Fibroblast of skin of right quadriceps (primary cell): Measurements from ENCODE around the gene MIF.
"Not testable (repeated sequence)": the region's sequence is repeated elsewhere in the genome, so short reads cannot be mapped to it uniquely, and the experiment has no call there.

Experiments
- DNase-seq: peaks from one replicate; pipeline ENCODE4 v3.0.0-alpha.2; 2013

MIF gene

GRCh38 chr22:23893945-23894709 lies at the start of gene MIF:
Gene MIF, plus strand, starts transcription at chr22:23894383. Its CDS starts 92 bp downstream, at chr22:23894475.
- DNase-seq = peak; percentile 94

- DNase-seq = no peak
These were observed 49.4 kb upstream of the MIF start for GRCh38 chr22:23844739-23845202.

GRCh38 chr22:23845265-23846080 lies 48.7 kb upstream of the MIF start:
- DNase-seq = no peak

GRCh38 chr22:23846081-23846469 lies 48.1 kb upstream of the MIF start:
- DNase-seq = no peak

GRCh38 chr22:23847310-23847920 lies 46.8 kb upstream of the MIF start:
- no peak for DNase-seq

GRCh38 chr22:23847991-23848864 lies 46.0 kb upstream of the MIF start:
- DNase-seq = no peak

GRCh38 chr22:23849009-23850006 lies 44.9 kb upstream of the MIF start:
- peak; percentile 68 for DNase-seq

- no peak for DNase-seq
These were observed 44.0 kb upstream of the MIF start for GRCh38 chr22:23850136-23850611.

- DNase-seq = peak; percentile 32
These were observed 37.2 kb upstream of the MIF start for GRCh38 chr22:23856721-23857605.

GRCh38 chr22:23857606-23858483 lies 36.3 kb upstream of the MIF start, which contains the start of gene SLC2A11:
Gene SLC2A11, plus strand, starts transcription at chr22:23857875. Its CDS starts 125 bp downstream, at chr22:23858000.
- DNase-seq = peak; percentile 97

GRCh38 chr22:23858484-23858815 lies 35.7 kb upstream of the MIF start:
- no peak for DNase-seq

GRCh38 chr22:23859201-23859600 lies 35.0 kb upstream of the MIF start:
- DNase-seq = no peak

- DNase-seq = not testable (repeated sequence)
These were observed 34.0 kb upstream of the MIF start for GRCh38 chr22:23860187-23860586.

- peak; percentile 39 for DNase-seq
These were observed 32.1 kb upstream of the MIF start for GRCh38 chr22:23862103-23862502.

- DNase-seq = not testable (repeated sequence)
These were observed 29.6 kb upstream of the MIF start for GRCh38 chr22:23864499-23865154.

GRCh38 chr22:23868580-23868979 lies 25.6 kb upstream of the MIF start:
- no peak for DNase-seq

- peak; percentile 22 for DNase-seq
These were observed 19.3 kb upstream of the MIF start for GRCh38 chr22:23874871-23875270.

- DNase-seq = no peak
These were observed 18.4 kb upstream of the MIF start for GRCh38 chr22:23875801-23876200.
